ENCODE measurements around the gene VASP.
A peak's percentile ranks its signal among the peaks of the same experiment; 100 is the strongest.

Gene VASP

GRCh38 chr19:45473682-45474605 is 33.3 kb upstream of the VASP start:
- DNase-seq = no peak

GRCh38 chr19:45474606-45475521 is 32.4 kb upstream of the VASP start:
- no peak for DNase-seq

DNA sequence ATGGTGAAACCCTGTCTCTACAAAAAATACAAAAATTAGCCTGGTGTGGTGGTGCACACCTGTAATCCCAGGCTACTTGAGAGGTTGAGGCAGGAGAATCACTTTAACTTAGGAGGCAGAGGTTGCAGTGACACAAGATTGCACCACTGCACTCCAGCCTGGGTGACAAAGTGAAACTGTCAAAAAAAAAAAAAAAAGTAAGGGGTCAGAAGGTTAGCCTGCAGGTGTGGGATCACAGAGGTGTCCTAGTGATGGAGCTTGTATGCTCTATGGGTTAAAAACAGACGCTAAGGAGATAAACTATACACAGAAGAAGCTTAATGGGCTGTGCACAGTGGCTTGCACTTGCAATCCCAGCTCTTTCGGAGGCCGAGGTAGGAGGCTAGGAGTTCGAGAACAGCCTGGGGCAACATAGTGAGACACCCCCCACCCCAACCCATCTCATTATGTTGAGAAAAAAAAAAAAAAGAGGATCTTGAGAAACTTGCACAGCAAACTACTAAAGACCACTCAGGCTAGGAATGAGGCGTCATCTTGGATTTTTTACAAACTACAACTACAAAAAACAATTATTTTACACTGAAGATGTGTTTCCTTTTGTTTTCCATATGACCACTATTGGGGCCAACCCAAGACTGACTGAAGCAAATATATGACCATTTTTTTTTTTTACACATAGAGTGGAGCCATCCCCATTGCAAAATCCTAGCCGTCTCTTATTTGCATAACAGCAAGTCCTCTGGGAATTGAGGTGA is 31.6 kb upstream of the VASP start:
- DNase-seq = no peak

DNA sequence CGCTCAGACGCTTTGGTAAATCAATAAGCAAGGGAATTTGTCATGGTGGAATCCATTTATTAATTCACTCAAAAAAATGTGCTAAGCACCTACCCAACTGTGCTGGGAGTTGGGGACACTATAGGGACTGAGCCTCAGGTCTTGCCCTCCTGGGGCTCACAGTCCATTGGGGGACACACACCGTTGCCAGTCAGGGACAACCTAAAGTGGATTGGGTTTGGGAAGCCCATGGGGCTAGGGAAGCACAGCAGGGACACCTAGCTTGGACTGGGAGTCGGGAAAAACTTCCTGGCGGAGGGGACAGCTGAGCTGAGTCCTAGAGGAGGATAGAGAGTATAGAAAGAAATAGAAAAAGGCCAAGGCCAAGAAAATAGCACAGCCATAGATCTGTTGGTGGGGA is 31.0 kb upstream of the VASP start:
- DNase-seq = no peak

GRCh38 chr19:45477186-45477585 is 30.1 kb upstream of the VASP start:
- DNase-seq = no peak

- DNase-seq = no peak
Measured at GRCh38 chr19:45477713-45478453, 29.4 kb upstream of the VASP start.

DNA sequence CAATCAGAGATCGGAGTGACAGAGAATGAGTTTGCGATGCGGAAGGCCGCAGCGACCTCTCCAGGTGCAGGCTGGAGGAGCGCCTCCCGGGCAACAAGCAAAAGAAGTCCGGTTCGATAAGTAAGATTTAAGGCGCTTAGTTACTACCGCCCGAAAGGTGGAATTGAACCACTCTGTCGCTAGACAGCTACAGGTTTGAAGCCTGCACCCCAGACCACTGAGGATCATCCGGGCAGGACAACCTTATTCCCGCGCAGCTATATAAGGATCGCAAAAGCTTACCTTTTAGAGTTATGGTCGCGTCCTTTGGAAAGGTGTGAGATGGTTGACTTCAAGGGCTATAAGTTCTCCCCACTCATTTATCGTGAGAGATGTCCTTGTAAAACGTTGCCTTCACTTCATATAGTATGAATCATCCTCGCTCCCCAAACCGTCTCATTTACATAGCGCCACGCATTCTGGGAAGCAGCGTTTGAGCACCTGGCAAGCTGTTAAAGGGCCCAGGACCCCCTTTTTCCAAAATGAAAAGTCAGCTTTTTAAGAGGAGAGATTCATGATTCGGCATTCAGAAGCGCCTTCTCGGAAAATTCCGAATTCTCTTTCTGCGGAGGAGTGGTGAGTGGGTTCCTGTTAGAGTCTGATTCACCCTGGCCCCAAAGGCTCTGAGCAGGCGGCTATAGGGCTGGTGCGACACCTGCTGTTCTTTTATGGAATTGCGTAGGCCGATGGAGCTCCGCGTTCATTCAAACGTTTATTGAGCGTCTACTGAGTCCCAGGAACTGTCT is 28.6 kb upstream of the VASP start:
- peak; percentile 92 to 95 for DNase-seq

DNA sequence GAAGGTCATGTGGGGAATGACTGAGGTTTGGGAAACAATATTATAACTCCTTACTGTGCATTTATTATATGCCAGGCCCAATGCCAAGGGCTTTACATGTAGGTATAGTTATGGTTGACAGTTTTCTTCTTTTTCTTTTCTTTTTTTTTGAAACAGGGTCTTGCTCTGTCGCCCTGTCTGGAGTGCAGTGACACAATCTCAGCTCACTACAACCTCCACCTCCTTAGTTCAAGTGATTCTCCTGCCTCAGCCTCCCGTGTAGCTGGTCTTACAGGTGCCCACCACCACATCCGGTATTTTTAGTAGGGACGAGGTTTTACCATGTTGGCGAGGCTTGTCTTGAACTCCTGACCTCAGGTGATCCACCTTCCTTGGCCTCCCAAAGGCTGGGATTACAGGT is 24.2 kb upstream of the VASP start:
- no peak for DNase-seq

DNA sequence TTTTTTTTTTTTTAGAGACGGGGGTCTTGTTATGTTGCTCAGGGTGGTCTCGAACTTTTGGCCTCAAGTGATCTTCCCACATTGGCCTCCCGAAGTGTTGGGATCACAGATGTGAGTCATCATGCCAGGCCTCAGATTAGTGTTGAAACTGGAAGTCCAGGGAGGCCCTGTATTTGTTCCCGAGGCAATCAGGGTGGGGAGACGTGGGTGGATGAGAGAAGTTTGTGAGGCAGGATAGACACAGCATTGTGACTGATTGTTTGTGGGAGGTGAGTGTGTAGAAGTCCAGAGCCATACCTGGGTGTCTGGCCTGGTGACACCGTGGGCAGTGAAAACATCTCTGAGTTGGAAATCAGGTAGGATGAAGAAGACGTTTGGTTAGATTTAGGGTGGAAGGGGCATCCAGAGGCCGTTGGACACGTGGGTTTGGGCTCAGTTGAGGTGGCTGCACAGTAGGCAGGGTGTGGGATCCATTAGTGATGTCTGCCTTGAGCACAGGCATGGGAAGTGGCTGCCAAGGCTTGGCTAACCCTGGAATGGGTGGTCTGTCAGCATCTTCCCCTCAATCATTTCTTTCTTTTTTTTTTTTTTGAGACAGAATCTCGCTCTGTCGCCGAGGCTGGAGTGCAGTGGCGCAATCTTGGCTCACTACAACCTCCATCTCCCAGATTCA is 22.9 kb upstream of the VASP start:
- peak; percentile 55 to 83 for DNase-seq

- peak; percentile 95 to 98 for DNase-seq
Measured at GRCh38 chr19:45485305-45486077, 21.8 kb upstream of the VASP start.

DNA sequence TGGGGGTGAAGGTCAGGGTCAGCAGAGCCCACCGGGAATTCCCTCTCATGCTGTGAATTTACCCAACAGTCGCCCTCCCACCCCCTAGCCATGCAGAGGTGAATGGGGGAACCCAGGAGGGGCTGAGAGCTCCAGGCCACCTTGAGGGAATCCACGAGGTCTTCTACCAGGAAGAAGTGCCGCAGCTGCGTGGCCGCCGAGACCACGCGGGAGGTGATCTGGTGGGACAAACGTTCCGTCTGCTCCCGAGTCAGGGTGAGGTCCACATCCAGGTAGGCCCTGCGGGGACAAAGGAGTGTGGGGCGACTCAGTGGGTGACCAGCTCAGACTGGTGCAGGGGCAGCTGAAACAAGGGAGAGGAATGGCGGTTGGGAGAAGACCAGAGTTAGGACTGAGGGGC is 18.6 kb upstream of the VASP start:
- DNase-seq = no peak

- DNase-seq = no peak
Measured at GRCh38 chr19:45489216-45489855, 17.9 kb upstream of the VASP start.

DNA sequence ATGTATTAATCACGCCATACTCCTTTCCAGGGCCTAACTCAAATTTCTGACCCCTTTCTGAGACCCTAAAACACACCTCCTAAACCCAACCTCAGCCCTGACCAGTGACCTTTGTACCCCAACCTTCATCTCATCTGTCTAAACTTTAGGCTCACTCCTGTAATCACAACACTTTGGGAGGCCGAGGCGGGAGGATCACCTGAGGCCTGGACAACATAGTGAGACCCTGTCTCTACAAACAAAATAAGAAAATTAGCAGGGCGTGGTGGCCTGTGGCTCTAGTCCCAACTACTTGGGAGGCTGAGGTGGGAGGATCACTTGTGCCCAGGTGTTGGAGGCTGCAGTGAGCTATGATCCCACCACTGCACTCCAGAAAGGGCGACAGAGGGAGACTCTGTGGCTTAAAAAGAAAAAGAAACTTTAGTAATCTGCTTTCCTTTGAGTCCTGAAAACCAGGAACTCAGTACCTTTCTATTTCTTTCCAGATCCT is 15.1 kb upstream of the VASP start:
- DNase-seq = no peak

- peak in 1 of 2 donors; percentile 36 for DNase-seq
Measured at GRCh38 chr19:45492627-45493470, 14.4 kb upstream of the VASP start.

GRCh38 chr19:45494261-45494916 is 12.9 kb upstream of the VASP start:
- no peak for DNase-seq

GRCh38 chr19:45495178-45495577 is 12.1 kb upstream of the VASP start:
- DNase-seq = no peak

DNA sequence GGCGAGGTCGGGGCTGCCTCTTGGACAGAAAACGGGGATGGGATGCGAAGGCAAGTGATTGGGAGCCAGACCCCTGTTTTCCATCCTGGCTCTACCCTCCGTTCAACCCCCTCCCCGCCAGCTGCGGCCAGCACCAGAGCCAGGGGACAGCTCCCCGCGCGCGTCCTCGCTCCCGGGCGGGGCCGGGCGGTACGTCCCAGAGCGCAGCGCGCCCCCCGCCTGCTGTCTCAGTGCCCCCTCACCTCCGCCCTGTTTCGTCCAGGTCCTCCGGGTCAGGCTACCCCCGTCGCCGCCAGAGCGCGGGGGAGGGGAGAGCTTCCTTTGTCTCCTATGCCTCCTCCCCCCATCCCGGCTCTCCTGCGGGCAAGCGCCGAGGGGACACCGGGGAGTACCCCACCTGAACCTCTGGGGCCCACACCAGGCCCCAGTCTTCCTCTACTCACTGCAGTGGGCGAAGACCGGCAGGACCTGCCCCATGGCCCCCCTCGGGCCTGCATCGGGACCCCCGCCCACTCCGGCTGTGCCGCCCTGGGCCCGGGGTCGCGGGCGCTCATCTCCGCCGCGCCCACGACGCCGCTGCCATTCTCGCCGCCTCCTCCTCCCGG is 10.8 kb upstream of the VASP start:
- peak in 1 of 2 donors; percentile 18 for DNase-seq
